Fibroblast of skin of right quadriceps (primary cell): Measurements from ENCODE around the gene WDR27.
"Not testable (repeated sequence)": the region's sequence is repeated elsewhere in the genome, so short reads cannot be mapped to it uniquely, and the experiment has no call there.

Source experiments
- DNase-seq: peaks from one replicate; pipeline ENCODE4 v3.0.0-alpha.2; 2013

WDR27 gene

DNA sequence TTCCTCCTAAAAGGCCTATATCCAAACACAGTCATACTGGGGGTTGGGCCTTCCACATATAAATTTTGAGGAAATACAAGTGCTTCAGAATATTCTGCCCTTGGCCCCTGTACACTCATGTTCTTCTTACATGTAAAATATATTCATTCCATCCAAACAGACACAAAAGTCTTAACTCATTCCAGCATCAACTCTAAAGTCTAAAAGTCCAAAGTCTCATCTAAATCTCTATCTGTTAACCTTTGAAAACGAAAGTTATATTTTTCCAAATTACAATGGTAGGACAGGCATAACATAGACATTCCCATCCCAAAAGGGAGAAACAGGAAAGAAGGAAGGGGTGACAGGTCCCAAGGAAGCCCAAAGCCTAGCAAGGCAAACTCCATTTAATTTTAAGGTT, 232.8 kb downstream of the WDR27 start:
- no peak for DNase-seq

DNA sequence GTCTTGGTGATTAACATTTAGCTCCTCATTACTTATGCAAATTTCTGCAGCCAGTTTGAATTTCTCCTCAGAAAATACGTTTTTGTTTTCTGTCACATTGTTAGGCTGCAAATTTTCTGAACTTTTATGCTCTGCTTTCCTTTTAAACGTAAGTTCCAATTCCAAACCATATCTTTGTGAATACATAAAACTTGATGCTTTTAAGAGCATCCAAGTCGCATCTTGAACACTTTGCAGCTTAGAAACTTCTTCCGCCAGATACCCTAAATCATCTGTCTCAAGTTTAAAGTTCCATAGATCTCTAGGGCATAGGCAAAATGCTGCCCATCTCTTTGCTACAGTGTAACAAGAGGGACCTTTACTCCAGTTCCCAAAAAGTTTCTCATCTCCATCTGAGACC, 234.1 kb downstream of the WDR27 start:
- not testable (repeated sequence) for DNase-seq

DNA sequence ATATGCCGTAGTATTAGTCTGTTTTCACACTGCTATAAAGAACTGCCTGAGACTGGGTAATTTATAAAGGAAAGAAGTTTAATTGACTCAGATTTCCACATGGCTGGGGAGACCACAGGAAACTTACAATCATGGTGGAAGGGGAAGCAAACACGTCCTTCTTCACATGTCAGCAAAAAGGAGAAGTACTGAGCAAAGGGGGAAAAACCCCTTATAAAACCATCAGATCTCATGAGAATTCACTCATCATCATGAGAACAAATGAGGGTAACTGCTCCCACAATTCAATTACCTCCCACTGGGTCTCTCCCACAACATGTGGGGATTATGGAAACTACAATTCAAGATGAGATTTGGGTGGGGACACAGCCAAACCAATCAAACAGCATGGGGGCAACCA, 235.6 kb downstream of the WDR27 start:
- DNase-seq, result not testable (repeated sequence)

DNA sequence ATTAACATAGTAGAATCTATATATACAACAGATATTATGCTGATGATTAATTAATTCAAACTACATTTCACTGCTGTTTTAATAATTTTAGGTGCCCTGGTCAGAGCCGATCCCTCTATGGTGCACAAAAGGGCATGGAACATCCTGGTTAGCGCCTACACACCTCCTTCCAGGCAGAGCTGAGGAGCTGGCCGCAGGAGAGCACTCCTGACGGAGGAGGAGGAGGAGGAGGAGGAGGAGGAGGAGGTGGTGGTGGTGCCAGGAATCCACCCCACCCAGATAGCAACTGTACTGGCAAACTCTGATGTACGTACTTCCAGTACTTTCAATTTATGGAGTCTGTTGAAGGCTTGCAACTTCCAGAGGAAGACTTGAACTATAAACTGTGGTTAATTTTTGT, 244.1 kb downstream of the WDR27 start:
- DNase-seq, result no peak

DNA sequence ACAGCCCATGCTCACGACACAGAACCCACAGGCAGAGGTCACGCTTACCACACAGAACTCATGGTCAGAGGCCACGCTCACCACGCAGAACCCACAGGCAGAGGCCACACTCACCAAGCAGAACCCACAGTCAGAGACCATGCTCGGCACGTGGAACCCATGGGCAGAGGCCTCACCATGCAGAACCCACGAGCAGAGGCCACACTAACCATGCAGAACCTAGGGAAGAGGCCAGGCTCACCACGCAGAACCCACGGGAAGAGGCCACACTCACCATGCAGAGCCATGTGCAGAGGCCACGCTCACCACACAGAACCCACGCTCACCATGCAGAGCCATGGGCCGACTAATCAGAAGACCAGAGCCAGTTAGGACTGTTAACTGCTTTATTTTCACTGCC, 245.0 kb downstream of the WDR27 start:
- no peak for DNase-seq

DNA sequence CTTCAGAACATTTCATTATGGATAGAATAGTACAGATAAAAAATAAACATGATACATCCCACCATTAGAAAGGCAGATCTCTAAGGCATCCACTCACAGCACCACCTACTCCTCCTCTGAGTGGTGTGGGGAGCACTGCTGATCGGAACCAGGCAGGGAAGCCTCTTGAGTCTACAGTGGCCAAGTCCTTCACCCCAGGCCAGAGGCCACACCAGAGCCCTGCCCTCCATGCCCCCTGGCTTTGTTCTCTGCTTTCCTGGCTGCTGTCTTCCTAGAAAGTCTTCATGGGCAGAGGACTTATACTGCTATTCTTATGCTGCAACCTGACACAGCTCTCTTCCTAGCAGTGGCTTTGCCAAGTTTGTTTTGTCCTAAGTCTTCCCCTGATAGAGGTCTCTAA, 246.4 kb downstream of the WDR27 start:
- no peak for DNase-seq

DNA sequence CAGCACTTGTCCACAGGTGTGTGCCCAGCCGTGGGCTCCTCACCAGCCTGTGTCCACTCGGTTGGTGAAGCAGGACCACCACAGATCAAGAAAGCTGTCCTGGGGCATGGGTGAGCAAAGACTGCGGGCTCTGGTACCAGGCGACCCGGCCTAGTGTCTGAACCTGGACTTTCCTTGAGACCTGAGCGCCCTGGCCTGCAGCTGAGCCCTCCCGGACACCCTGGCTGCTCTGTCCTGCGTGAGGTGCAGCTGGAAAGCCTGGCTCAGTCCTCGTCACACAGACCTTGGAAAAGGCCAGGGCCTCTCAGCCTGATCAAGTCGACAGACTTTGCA, 247.0 kb downstream of the WDR27 start:
- no peak for DNase-seq

DNA sequence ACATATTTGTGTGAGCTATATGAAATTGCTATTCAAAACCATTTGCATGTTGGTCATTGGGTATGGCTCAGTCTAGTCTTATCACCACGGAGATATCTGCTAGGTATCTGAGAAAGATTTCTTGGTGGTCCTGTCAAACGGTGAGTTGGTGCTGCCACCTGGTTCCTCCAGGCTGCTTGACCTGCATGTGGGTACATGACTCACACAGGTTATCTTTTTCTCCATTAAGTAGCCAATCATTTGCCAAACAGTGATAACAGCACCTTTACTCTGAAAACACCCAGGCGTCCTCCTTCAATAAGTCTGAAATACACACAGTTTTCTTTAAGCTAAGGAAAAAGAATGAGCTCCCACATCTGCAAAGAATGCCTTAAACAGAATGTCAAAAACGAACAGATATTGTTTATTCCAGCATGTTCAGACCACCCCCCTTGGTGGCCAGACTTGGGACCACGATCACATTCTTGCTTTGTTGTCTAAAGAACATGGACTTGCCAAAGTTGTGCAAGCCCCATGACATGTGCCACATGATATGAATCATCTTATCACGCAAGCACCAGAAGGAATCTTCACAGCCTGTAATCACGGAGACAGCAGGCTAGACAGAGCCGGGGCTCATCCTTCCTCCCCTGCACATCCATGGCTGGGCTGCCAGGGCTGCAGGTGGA, 247.5 kb downstream of the WDR27 start:
- DNase-seq, result peak; percentile 84

DNA sequence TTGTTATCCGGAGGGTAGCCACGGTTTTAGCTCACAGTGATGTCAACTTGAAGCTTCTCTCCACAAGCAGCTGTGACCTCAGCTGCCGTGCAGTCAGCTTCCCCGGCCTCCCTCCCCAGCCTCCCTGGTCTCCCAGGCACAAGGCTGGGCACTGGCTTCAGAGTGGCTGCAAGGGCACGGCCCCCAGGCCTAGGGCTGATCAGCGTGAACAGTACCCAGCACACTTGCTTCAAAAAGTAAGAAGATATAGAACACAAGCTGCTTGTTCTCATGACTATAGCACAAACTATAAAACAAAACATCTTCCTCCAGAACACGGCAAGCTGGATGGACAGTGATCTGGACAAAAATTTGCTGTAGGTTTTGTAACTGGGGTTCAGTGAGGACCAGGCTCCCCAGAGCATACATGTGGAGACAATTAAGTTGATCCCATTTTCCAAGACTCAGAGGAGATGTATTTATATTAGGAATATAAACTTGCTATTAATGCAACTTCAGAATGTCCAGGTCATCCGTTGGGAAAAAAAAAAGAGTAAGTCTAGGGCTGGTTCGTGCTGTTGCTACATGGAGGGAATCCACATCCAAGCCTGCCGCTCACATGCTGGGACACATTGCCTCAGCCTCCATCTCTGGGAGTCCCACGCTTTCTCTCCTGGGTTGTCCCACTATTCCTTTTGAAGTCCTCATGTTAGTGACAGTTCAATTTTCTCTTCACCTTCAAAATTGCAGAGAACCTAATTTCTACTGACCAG, 248.8 kb downstream of the WDR27 start:
- no peak for DNase-seq

DNA sequence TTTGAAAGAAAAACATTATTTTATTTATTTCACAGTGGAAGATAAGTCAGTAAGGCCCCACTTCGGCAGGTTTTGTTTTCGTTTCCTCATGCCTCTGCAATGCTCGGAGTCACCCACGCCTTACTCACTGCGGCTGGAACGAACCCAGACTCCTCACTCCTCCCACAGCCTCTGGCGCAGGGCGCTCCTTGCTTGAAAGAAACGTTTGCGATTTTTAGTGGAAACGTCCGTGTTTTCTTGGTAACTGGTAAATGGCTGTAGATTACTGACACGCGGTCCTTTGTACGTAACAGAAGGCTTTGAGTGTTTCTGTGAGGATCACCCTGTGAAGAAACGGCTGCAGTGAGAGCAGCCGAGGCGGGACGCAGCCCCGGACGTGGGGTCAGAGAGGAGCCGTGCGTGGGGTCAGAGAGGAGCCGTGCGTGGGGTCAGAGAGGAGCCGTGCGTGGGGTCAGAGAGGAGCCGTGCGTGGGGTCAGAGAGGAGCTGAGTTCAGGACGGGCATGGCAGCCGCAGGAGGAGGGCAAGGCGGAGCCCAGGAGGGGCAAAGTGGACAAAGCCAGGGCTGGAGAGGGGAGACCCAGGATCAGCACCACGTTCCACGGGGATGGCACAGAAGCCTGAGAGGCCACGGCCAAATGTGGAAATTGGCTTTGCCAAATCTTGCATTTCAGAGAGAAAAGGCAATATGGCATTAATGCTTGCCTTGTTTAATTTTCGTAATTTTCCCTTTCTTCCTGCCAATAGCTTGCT, 249.5 kb downstream of the WDR27 start:
- peak; percentile 59 for DNase-seq

DNA sequence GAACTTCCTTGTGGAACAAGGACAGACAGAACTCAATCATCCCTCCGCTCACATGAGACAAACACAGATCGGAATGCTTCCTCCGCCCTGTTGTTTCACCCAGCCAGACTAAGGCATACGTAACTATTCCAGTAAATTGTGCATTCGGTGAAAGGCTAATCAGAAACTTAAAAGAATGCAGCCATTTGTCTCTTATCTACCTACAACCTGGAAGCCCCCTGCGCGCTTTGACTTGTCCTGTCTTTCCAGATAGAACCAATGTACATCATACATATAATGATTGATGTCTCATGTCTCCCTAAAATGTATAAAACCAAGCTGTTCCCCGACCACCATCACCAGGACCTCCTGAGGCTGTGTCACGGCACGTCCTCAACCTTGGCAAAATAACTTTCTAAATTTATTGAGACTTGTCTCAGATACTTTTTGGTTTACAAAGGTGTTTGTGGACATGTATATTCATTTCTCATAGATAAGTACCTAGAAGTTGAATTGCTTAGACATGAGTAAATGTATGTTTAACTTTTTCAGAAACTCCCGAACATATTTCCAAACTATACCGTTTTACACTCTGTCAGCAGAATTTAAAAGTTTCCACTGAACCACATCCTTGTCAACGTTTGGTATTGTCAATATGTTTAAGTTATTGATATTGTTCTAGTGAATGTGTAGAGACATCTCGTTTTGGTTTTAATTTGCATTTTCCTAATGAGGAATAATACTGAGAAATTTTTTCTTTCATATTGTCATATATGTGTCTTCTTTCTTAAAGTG, 250.6 kb downstream of the WDR27 start:
- no peak for DNase-seq

DNA sequence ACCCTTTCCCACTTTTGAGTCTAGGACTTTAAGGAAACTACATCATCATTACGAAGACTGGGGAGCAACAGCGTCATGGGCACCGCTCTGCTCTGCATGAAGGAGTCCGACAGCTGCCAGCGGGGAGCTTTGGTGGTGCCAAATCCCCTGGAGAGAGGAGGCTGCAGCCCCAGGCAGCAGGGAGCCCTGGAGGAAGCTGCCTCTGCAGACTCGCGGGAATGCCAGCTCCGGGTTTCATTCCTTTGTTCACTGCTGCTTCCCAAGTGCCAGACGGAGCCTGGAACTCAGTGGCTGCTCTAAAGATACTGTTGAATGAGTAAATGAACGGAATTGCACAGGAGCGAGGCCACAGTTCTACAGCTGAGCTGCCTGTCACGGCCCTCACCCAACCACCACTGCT, 251.7 kb downstream of the WDR27 start:
- DNase-seq, result no peak

DNA sequence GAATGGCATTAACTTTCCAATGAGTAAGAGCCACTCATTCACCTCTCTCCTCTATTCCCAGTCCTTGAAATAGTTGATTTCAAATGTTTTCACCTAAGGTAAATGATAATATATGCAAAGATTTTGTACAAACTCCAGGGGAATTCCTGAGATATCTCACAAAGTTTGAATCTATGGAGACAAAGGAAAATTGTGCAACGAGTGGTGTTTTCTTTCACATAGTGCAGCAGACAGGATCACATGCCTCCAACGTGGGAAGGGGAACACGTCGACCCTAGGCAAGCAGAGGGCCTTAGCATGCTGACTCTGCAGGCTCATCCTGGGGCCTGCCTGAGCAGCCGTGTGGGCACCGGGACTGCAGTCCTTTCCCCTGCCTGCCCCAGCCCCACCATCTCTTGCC, 252.6 kb downstream of the WDR27 start:
- DNase-seq, result no peak

DNA sequence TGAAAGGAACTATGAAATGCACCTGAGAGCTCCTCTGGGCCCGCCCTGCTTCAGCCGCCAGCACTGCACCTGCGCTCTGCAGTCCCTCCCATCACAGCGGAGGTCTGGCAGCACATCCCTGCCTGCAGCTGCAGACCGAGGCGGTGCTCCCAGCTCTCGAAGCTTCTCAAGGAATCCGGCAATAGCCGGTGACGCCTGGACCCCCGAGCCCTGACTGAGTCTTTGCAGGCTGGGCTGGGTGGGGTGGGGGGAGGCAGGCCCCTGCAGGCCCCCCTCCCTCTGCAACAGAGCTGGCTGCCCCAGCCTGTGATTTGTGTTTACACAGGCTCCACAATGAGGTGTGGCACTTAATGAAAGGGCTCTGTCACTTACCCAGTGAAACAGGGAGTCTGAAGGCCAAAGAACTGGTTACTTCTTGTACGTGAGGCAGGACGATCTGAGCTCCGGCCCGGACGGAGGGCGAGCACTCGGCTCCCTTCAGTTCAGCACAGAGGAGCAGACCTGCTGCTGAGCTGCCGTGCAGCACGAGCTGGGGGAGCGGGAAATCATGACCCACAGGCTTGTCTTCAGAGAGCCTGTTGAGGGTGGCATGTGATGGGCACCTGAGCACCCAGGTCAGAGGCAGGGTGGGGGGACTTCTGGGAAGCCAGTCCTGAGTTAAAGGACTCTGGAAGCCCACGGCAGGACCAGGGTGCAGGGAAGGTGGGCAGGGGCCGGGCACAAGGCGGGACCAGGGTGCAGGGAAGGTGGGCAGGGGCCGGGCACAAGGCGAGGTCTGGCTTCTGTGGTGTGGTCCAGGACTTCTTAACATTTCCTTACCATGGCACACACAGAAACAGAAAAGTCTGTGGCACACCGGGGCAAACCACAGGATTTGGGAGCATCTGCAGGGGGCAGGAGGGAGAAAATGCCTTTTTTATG, 255.9 kb downstream of the WDR27 start:
- DNase-seq, result no peak

DNA sequence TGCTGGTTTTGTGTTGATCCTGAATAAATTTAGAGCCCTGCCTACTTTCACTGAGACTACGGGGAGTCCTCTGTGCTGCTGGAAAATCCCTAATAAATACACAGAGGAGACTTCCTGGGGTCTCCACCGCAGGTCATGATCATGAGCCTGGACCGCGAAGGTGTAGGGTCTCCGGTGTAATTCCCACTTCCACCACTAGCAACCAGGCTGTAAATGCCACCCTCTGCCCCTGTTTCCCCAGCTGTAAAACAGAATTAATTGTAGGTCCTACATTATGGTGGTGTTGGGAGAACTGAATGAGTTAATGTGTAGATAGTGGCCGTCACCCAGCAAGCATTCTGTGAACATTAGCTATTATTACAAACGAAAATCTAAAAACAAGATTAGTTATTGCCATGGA, 256.6 kb downstream of the WDR27 start:
- DNase-seq, result no peak

DNA sequence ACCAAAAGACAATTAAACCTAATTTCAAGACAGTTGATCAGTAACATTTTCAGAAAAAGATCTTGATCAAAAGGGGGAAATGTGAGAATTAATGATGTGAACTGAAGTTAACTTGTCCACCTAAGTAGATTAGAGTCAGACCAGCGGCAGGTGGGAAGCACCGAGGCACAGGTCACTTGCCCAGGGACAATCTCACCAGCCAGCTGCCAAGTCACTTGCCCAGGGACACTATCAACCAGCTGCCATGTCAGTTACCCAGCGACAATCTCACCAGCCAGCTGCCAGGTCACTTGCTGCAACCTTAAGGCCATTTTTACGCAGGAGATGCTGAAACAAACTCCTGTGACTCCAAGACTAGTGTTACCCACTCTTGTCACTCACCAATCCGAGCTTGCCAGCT, 260.5 kb downstream of the WDR27 start:
- DNase-seq, result no peak

DNA sequence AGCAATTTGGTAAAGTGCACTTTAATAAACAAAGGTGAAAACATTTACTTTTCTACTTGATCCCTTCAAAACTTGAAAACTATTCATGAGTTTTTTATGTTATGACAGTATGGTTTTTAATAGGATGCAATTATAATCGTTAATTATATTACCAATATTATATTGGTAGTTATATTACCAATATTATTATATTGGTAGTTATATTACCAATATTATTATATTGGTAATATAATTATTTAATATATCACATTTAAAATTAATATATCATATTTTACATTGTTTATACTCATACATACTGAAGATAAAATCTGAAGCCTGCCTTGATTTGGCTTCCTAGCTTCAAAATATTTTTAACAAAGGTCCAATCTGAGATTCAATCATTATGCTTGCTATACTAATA, 262.1 kb downstream of the WDR27 start:
- no peak for DNase-seq

DNA sequence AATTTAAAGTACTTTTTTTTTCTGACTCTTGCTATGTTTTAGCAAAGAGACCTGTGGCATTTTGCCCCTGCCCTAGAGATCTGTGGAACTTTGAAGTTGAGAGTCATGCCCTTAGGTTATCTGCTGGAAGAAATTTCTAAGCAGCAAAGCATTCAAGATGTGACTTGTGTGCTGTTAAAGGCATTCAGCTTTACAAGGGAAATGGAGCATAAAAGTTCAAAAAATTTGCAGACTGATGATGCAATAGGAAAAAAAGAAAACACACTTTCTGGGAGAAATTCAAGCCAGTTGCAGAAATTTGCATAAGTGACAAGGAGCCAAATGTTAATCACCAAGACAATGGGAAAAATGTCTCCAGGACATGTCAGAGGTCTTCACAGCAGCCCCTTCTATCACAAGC, 267.3 kb downstream of the WDR27 start:
- not testable (repeated sequence) for DNase-seq

DNA sequence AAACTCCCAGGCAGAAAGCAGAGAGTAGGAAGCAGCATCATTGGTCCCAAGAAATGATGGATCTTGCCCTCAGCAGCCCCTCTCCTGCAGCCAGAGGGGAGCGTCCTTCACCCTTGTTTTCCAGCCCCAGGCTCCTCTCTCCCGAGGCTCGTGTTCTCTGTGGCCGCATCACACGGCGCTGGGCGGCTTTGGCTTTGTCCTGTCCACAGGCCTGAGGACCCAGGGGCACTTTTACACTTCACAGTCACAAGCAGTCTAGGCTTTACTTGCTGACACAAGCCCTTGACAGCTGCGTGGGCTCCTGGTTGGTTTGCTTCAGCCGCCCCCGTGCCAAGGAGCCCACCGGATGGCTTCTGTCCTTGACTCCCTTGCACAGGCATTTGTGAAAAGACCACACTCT, 272.8 kb downstream of the WDR27 start:
- no peak for DNase-seq

DNA sequence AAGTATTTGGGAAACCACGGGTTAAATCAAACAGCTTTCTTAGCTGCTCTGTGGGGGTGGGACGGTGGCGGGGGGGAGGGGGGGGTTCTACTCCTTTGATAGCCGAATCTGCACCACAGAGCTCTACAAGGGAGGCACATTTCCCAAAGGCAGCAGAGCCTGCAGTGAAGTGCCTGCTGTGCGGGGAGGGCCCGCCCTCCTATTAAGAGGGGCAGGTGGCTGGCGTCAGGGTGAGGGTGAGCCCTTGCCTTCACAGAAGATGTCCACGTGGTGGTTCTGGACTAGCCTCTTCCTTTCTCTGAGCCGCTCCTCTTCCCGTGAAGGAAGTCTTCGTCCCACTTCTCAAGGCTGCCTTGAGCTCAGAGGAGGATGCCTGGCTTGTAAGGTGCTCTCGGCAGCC, 273.3 kb downstream of the WDR27 start:
- peak; percentile 28 for DNase-seq

DNA sequence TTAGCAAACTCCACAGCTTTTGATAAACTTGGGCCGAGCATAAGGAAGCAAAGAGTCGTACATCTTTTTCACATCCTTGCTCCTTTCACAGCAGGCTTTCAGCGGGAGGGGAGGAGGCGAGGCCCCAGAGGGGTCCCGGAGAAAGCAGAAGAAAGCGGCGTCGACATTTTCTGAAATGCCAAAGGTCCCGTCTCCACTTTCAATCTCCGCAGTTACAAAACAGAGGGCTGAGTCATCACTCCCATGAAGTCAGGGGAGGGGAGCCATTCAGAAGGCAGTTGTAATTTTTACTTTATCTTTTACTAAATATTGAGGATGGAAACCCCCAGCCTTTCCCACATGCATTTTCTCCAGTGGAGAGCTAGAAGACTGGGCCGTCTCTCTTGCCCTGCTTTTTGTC, 274.0 kb downstream of the WDR27 start:
- DNase-seq, result peak; percentile 83

DNA sequence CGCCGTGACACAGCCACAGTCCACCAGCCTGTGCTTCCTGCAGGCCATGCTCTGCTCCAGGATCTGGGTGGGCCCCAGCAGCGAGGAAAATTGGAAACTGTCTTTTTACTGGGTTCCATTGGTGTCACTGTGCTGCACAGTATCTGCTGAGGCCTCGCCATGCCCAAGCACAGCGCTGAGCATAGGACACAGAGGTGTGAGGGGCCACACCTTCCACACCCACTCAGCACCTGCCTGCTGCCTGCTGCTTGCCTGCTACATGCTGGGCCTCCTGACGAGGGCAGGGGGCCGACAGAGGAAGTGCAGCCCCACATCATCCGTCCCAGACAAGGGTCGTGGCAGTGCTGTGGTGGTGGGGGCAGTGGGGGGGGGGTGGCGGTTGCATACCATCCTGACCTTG, 275.2 kb downstream of the WDR27 start:
- DNase-seq, result no peak
